ENCODE data around the gene EME2. TPM values are rescaled to one million over a fixed set of nuclear protein-coding genes. Genes with fewer than 3 reads are reported as not detected.

EME2 gene
- polyA plus RNA-seq, 3 donors from 2014 or later = 0.79 to 2.2 (median 1.0) TPM

DNA sequence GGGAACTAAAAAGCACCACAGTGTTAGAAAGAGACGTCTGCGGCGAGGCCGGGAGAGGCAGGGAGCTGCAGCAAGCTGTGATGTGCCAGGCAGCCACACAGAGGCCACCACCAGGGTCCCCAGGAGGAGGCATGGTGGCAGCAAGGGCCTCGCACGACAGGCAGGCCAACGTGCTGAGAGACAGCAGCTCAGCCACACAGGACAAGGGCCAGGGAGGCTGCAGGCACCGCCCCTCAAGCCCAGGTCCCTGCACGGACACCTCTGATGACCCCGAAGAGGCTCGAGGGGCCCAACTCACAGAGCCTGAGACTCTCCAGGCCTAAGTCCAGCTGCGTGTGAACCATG lies 48.3 kb downstream of the EME2 start:
- Mint-ChIP-seq H3K27me3 (ENCODE audit: low read depth in 3 of 3) (peaks cover 2 to 4% (median 2%) of the 10 kb centered on the region in 3 donors), H3K27ac (no peak overlapping the region), H3K36me3 (no peaks in the 10 kb centered on the region), H3K9me3 (no peaks in the 10 kb centered on the region), H3K4me3 (no peak overlapping the region), H3K4me1 (peaks cover 18% of the 10 kb centered on the region in 2 donors)
- DNase-seq = no peak

DNA sequence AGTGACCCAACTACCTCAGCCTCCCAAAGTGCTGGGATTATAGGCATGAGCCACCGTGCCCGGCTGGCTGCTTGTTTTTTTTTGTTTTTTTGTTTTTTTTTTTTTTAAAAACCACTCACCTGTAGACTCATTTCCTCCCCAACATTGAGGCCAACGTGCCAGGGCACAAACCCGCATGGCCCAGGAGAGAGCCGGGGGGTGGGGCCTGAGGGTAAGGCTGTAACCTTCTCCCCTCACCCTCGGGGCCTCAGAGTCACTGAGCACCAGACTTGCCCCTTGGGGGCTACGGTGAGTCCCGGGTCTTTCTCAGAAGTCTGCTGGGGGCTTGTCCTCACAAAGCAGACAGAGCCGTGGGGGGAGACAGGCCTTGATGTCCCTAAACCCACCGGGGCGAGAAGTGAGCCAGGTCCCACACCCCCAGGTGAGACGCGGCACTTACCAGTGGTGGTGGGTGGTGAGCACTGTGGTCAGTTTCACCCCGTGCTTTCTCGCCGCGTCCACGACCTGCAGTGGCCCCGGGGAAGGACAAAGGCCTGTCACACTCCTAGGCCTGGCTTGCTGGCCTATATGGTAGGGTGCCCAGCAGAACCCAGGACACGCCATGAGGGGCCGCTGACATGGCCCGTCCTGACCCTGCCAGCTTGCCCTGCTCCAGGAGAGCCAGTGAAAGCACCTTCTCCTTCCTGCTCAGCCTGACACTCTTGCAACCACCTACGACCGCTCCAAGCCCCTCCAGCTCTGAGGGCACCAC lies 49.4 kb downstream of the EME2 start:
- Mint-ChIP-seq H3K4me3 (no peak overlapping the region), H3K36me3 (no peaks in the 10 kb centered on the region), H3K27me3 (ENCODE audit: low read depth in 3 of 3) (peaks cover 6 to 7% (median 7%) of the 10 kb centered on the region in 3 donors), H3K27ac (peak overlapping the region in 1 of 6 donors; percentile 17), H3K9me3 (no peaks in the 10 kb centered on the region), H3K4me1 (peaks cover 19 to 20% of the 10 kb centered on the region in 2 donors)
- no peak for DNase-seq

DNA sequence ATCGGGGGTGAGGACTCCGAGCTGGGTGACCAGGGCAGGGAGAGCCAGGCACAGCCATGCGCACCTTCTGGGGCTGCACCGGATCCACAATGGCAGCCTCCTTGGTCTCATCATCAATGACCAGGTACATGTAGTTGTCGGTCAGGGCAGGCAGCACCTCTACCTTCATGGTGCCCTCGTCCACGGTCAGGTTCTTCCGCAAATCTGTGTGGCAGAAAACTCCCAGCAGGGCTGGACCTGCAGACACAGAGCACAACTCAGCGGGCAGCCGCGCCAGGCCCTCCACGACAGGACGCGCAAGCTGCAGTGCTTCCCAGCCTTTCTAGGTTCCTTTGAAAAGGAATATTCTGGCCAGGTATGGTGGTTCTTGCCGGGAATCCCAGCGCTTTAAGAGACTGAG lies 50.2 kb downstream of the EME2 start:
- H3K4me3 Mint-ChIP-seq = no peak overlapping the region

DNA sequence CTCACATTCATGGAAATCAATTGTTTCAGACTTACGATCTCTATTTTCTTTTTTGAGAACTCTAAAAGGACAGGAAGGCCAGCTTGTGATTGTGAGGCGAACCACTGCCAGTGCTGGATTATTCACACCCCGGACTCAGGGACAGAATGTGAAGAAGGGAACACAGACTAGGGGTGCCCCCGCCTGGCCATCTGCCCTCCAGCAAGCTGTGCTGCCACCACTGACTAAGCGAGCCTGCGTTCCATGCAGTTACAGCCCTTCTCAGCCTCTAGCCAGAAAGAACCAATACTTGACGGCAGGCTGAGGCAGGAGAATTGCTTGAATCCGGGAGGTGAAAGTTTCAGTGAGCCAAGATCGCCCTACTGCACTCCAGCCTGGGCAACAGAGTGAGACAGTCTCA lies 51.2 kb downstream of the EME2 start:
- peaks cover 8 to 14% (median 11%) of the 10 kb centered on the region in 3 donors for H3K27me3 Mint-ChIP-seq (ENCODE audit: low read depth in 3 of 3)
- peak overlapping the region in 3 of 5 donors; percentile 15 to 41 (median 19) for H3K4me3 Mint-ChIP-seq
- peak overlapping the region in 1 of 6 donors; percentile 48 for H3K27ac Mint-ChIP-seq
- no peak for DNase-seq
- H3K9me3 Mint-ChIP-seq = no peaks in the 10 kb centered on the region
- H3K4me1 Mint-ChIP-seq = peaks cover 29 to 35% of the 10 kb centered on the region in 2 donors
- no peaks in the 10 kb centered on the region for H3K36me3 Mint-ChIP-seq

More for the DNA sequence above, 50.2 kb downstream of the EME2 start:
- H3K9me3 Mint-ChIP-seq = no peaks in the 10 kb centered on the region
- no peaks in the 10 kb centered on the region for H3K36me3 Mint-ChIP-seq
- peaks cover 27% of the 10 kb centered on the region in 2 donors for H3K4me1 Mint-ChIP-seq
- peaks cover 8 to 14% (median 11%) of the 10 kb centered on the region in 3 donors for H3K27me3 Mint-ChIP-seq (ENCODE audit: low read depth in 3 of 3)
- H3K27ac Mint-ChIP-seq = no peak overlapping the region
- no peak for DNase-seq

DNA sequence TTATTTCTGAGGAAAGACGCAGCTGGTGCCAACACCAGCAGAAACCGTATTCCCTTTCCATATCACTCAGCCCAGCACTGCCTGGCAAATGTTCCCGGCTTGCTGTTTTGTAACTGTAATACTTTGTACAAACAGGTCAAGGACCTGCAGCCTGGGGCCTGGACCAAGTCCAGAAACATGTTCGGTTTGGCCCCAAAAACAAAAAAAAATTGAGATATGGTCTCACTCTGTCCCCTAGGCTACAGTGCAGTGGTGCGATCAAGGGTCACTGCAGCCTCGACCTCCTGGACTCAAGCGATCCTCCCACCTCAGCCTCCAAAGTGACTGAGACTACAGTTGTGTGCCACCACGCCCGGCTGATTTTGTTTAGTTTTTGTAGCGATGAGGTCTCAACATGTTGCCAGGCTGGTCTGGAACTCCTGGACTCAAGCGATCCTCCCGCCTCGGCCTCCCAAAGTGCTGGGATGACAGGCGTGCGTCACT lies 52.8 kb downstream of the EME2 start:
- Mint-ChIP-seq H3K9me3 (no peaks in the 10 kb centered on the region), H3K4me1 (peaks cover 34 to 44% of the 10 kb centered on the region in 2 donors), H3K4me3 (peak overlapping the region; percentile 78 to 83 (median 82)), H3K36me3 (no peaks in the 10 kb centered on the region), H3K27me3 (ENCODE audit: low read depth in 3 of 3) (peaks cover 8 to 14% (median 11%) of the 10 kb centered on the region in 3 donors), H3K27ac (peak overlapping the region in 5 of 6 donors; percentile 67 to 87 (median 84))
- DNase-seq = no peak

Other genes starting within 250 kb of the EME2 start
- gene TMEM204, start 239.1 kb upstream of the EME2 start, polyA plus RNA-seq = 10 to 100 TPM; 23.0 to 41.0 (median 38.3) TPM
- 1 to 10 TPM in 2 of 3 donors, not detected in 1; 1.5 to 2.0 TPM for gene IFT140, start 160.7 kb upstream of the EME2 start, polyA plus RNA-seq
- gene CRAMP1, start 160.4 kb upstream of the EME2 start, polyA plus RNA-seq = 10 to 100 TPM in 1 of 3 donors, 1 to 10 TPM in 2; 1.4 to 11.5 (median 2.8) TPM
- gene JPT2, start 94.5 kb upstream of the EME2 start, polyA plus RNA-seq = 10 to 100 TPM in 1 of 3 donors, 1 to 10 TPM in 2; 7.9 to 14.0 (median 8.3) TPM
- 1 to 10 TPM in 1 of 3 donors, under 1 TPM in 2; 0.55 to 3.8 (median 0.57) TPM for gene MAPK8IP3, start 66.6 kb upstream of the EME2 start, polyA plus RNA-seq
- 10 to 100 TPM; 49.4 to 96.9 (median 82.4) TPM for gene NME3, start 1.3 kb upstream of the EME2 start, polyA plus RNA-seq
- 100 to 1,000 TPM; 111 to 139 (median 139) TPM for gene MRPS34, start 324 bp downstream of the EME2 start, polyA plus RNA-seq
- 10 to 100 TPM; 68.3 to 80.4 (median 77.6) TPM for gene SPSB3, start 9.8 kb downstream of the EME2 start, polyA plus RNA-seq
- 100 to 1,000 TPM; 106 to 151 (median 127) TPM for gene NUBP2, start 10.2 kb downstream of the EME2 start, polyA plus RNA-seq
- not detected for gene IGFALS, start 20.9 kb downstream of the EME2 start, polyA plus RNA-seq
- 10 to 100 TPM; 53.0 to 54.7 (median 54.3) TPM for gene HAGH, start 54.0 kb downstream of the EME2 start, polyA plus RNA-seq
- 10 to 100 TPM; 22.7 to 35.4 (median 24.8) TPM for gene FAHD1, start 54.4 kb downstream of the EME2 start, polyA plus RNA-seq
- gene MEIOB, start 99.4 kb downstream of the EME2 start, polyA plus RNA-seq = not detected
- not detected for gene HS3ST6, start 145.6 kb downstream of the EME2 start, polyA plus RNA-seq
- gene MSRB1, start 170.4 kb downstream of the EME2 start, polyA plus RNA-seq = 10 to 100 TPM; 34.0 to 66.5 (median 47.0) TPM
- gene RPL3L, start 181.9 kb downstream of the EME2 start, polyA plus RNA-seq = not detected
- 100 to 1,000 TPM; 201 to 232 (median 203) TPM for gene NDUFB10, start 186.7 kb downstream of the EME2 start, polyA plus RNA-seq
- gene RPS2, start 192.0 kb downstream of the EME2 start, polyA plus RNA-seq = 1,000 to 10,000 TPM; 2,221 to 2,989 (median 2,668) TPM
- gene RNF151, start 194.0 kb downstream of the EME2 start, polyA plus RNA-seq = not detected
- 10 to 100 TPM; 34.4 to 66.1 (median 59.8) TPM for gene TBL3, start 199.2 kb downstream of the EME2 start, polyA plus RNA-seq
- gene NOXO1, start 208.7 kb downstream of the EME2 start, polyA plus RNA-seq = under 1 TPM in 1 of 3 donors, not detected in 2; 0.17 TPM
- gene GFER, start 211.4 kb downstream of the EME2 start, polyA plus RNA-seq = 10 to 100 TPM; 38.4 to 52.0 (median 40.7) TPM
- 1 to 10 TPM; 4.6 to 6.7 (median 6.4) TPM for gene SYNGR3, start 217.2 kb downstream of the EME2 start, polyA plus RNA-seq
- gene ZNF598, start 237.0 kb downstream of the EME2 start, polyA plus RNA-seq = 10 to 100 TPM in 1 of 3 donors, 1 to 10 TPM in 2; 1.8 to 10.4 (median 2.9) TPM
- gene NPW, start 247.0 kb downstream of the EME2 start, polyA plus RNA-seq = not detected